Sigmoid colon (tissue), 4 donors: ENCODE data around the gene ZNG1A.
"Not testable (repeated sequence)": the region's sequence is repeated elsewhere in the genome, so short reads cannot be mapped to it uniquely, and the experiment has no call there.

Experiments used
- EP300 ChIP-seq, 4 donors: sonication (generic); formaldehyde crosslinking; IDR thresholded peaks; one replicate each; pipeline ENCODE4 v1.6.1; 2017; ENCODE audit warnings: antibody characterized with exemption in 4 of 4
- POLR2A ChIP-seq, 2 donors: fragments of 450-650 bp; IDR thresholded peaks; one replicate each; pipeline ENCODE4 v1.6.1; 2016; ENCODE audit warnings: antibody characterized with exemption in 2 of 2, mild to moderate bottlenecking in 2 of 2, moderate library complexity in 2 of 2
- POLR2AphosphoS5 ChIP-seq, 4 donors: sonication (generic); formaldehyde crosslinking; IDR thresholded peaks; one replicate each; pipeline ENCODE4 v1.6.1; 2017; ENCODE audit warnings: antibody characterized with exemption in 4 of 4
- TF ChIP-seq, protein P1 (sequence below), 4 experiments: fragments of 450-650 bp in 3 of 4; fragments of 200-600 bp in 1 of 4; IDR thresholded peaks; one replicate each; pipeline ENCODE4 v1.5.1; 2016 to 2019; ENCODE audit warnings: antibody characterized with exemption in 4 of 4, mild to moderate bottlenecking in 3 of 4, moderate library complexity in 2 of 4

DNA sequence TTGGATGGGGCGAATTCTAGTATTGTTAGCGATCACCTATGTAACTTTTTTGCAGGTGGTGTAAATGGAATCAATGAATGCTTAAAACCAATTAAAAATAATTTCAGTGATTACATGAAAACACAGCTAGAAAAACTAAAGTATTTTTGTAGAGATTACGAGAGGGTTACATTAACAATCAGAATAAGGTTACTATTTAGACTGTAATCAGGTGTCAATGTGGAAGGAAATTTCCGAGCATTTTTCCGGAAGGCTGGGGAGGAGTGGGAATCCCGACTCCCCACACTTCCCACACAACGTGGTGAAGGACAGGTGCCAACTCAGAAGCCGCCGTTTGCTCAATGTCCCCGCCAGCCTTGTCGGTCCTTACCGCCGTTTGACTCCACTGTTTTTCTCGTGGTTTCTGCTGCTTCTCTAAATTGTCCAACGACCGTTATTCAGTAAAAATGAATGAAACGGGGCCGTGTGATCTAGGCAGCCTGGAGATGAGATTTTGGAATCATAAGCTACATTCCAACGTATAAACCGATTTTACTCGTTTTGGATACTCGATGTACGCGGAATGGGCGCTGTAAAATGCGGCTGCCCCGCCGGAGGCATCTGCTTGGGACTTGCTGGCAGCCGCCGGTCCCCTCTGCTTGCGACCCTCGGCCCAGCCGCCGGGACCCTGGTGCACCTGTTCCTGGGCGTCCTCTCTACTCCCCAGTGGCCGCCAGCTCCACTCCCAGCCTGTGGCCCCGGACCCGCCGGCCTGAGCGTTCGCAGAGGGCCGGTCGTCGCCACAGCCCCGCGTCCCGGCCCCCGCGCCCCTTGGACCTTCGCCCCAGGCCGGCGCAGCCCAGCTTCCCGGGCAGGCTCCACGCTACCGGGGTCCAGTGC is 66.0 kb downstream of the ZNG1A start:
- not testable (repeated sequence) for TF ChIP-seq EP300, POLR2A (IDR thresholded peaks at IDR 0.05)
- peak in 2 of 4 donors; percentile 34 to 58 for TF ChIP-seq POLR2AphosphoS5 (IDR thresholded peaks at IDR 0.05)
- TF ChIP-seq, protein P1, sequence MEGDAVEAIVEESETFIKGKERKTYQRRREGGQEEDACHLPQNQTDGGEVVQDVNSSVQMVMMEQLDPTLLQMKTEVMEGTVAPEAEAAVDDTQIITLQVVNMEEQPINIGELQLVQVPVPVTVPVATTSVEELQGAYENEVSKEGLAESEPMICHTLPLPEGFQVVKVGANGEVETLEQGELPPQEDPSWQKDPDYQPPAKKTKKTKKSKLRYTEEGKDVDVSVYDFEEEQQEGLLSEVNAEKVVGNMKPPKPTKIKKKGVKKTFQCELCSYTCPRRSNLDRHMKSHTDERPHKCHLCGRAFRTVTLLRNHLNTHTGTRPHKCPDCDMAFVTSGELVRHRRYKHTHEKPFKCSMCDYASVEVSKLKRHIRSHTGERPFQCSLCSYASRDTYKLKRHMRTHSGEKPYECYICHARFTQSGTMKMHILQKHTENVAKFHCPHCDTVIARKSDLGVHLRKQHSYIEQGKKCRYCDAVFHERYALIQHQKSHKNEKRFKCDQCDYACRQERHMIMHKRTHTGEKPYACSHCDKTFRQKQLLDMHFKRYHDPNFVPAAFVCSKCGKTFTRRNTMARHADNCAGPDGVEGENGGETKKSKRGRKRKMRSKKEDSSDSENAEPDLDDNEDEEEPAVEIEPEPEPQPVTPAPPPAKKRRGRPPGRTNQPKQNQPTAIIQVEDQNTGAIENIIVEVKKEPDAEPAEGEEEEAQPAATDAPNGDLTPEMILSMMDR (IDR thresholded peaks at IDR 0.05): not testable (repeated sequence)
